B cell (primary cell): Measurements from ENCODE around the gene ZNHIT1.

Experiments used
- EZH2 ChIP-seq: IDR thresholded peaks from 2 replicates; pipeline ENCODE4 v1.6.1; 2012; ENCODE audit warnings: borderline replicate concordance, low read depth, mild to moderate bottlenecking, moderate library complexity, low read length; ENCODE audit not compliant: insufficient read depth, poor library complexity, severe bottlenecking
- TF ChIP-seq, protein P1 (sequence below): fragments of 200-600 bp; IDR thresholded peaks from one replicate; pipeline ENCODE4 v1.8.0; 2022; ENCODE audit warnings: antibody characterized with exemption, mild to moderate bottlenecking

DNA sequence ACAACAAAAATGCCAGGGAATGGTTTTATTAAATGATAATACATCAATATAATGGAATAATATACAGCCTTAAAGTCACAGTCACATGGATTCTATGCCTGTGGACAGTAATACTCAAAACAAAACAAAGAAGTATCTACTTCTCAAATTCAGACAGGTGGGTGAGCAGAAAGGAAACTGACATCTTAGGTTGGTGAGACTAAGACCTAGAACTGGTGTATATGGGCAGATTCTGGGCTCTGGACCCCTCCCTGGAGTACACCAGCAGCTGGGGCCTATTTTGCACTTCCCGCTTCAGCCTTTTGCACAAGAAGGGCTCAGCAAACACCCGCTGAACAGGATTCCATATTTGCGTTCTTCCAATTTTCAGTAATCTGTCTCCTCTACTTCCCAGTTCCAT is 32.4 kb downstream of the ZNHIT1 start:
- TF ChIP-seq, protein P1, sequence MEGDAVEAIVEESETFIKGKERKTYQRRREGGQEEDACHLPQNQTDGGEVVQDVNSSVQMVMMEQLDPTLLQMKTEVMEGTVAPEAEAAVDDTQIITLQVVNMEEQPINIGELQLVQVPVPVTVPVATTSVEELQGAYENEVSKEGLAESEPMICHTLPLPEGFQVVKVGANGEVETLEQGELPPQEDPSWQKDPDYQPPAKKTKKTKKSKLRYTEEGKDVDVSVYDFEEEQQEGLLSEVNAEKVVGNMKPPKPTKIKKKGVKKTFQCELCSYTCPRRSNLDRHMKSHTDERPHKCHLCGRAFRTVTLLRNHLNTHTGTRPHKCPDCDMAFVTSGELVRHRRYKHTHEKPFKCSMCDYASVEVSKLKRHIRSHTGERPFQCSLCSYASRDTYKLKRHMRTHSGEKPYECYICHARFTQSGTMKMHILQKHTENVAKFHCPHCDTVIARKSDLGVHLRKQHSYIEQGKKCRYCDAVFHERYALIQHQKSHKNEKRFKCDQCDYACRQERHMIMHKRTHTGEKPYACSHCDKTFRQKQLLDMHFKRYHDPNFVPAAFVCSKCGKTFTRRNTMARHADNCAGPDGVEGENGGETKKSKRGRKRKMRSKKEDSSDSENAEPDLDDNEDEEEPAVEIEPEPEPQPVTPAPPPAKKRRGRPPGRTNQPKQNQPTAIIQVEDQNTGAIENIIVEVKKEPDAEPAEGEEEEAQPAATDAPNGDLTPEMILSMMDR = no peak
- no peak for TF ChIP-seq EZH2
